Endothelial cell of umbilical vein (primary cell): ENCODE results near the gene ZFPM1. TPM values are rescaled to one million over a fixed set of nuclear protein-coding genes. Genes with fewer than 3 reads are reported as not detected.

ENCODE experiments used
- BruUV-seq: library from RNA; stranded (reverse); fragments of 400-500 nt; replicated peaks from 2 replicates; lab custom pipeline; 2021; lab: Mats Ljungman, UMichigan
- CTCF ChIA-PET: fragments of 300-600, 350-600 bp; sonication (Branson Sonifier 250); formaldehyde crosslinking; loops from one replicate; lab custom pipeline; 2021; ENCODE audit warnings: antibody characterized with exemption, inconsistent platforms; lab: Charles Lee
- POLR2A ChIA-PET: fragments of 300-600, 350-600 bp; sonication (Branson Sonifier 250); formaldehyde crosslinking; loops from one replicate; lab custom pipeline; 2021; ENCODE audit warnings: antibody characterized with exemption, inconsistent platforms; lab: Charles Lee
- DNase-seq: peaks from one replicate; pipeline ENCODE4 v3.0.0-alpha.2; 2011; ENCODE audit warnings: low read depth, low spot score
- FAIRE-seq: peaks from 2 replicates; lab custom pipeline; 2011; peaks lifted over from hg19 to GRCh38; lab: Jason Lieb, UNC
- H2AFZ ChIP-seq: 2 replicates; pipeline ENCODE4 v1.6.0; 2012; ENCODE audit warnings: low read depth, low read length, control low read depth, inconsistent platforms
- H3K27ac ChIP-seq: 2 replicates; pipeline ENCODE4 v1.5.1; 2011; ENCODE audit warnings: low read depth, mild to moderate bottlenecking, control low read depth, low read length, moderate library complexity; ENCODE audit not compliant: insufficient read depth
- H3K27me3 ChIP-seq, 2 experiments: 2 replicates each; pipeline versions ENCODE4 v1.6.0 to v1.6.1; 2011; ENCODE audit warnings: low read length in 2 of 2, mixed read lengths in 1 of 2; ENCODE audit not compliant: control insufficient read depth in 2 of 2, insufficient read depth in 2 of 2
- H3K36me3 ChIP-seq, 2 experiments: 2 replicates in 1 of 2; 3 replicates in 1 of 2; pipeline ENCODE4 v1.5.1; 2011; ENCODE audit warnings: low read length in 2 of 2, mild to moderate bottlenecking in 1 of 2, moderate library complexity in 1 of 2; ENCODE audit not compliant: control insufficient read depth in 2 of 2, insufficient read depth in 2 of 2; ENCODE audit errors: extremely low read depth in 1 of 2
- H3K4me1 ChIP-seq: 3 replicates; pipeline ENCODE4 v1.5.1; 2011; ENCODE audit warnings: mild to moderate bottlenecking, low read length; ENCODE audit not compliant: control insufficient read depth, insufficient read depth; ENCODE audit errors: extremely low read depth
- H3K4me2 ChIP-seq: 2 replicates; pipeline ENCODE4 v1.6.1; 2011; ENCODE audit warnings: low read length, control low read depth, mixed read lengths; ENCODE audit not compliant: insufficient read depth
- H3K4me3 ChIP-seq, 3 experiments: fragments of 200-600 bp in 1 of 3; sonication (generic), shearing (Covaris generic) in 1 of 3; replicated peaks in 1 of 3; 2 replicates each; pipeline ENCODE4 v1.5.1; 2011 to 2016; ENCODE audit warnings: control low read depth in 3 of 3, low read length in 3 of 3, mild to moderate bottlenecking in 2 of 3, inconsistent platforms in 1 of 3, low read depth in 1 of 3, moderate library complexity in 1 of 3; ENCODE audit not compliant: insufficient read depth in 1 of 3
- H3K79me2 ChIP-seq: 2 replicates; pipeline ENCODE4 v1.6.0; 2012; ENCODE audit warnings: low read length, inconsistent platforms; ENCODE audit not compliant: control insufficient read depth, insufficient read depth
- H3K9ac ChIP-seq: replicated peaks from 2 replicates; pipeline ENCODE3; 2011; ENCODE audit warnings: low read length, control low read depth; ENCODE audit not compliant: insufficient read depth; ENCODE audit errors: extremely low read depth
- H3K9me1 ChIP-seq: replicated peaks from 3 replicates; pipeline ENCODE4 v1.6.0; 2011; ENCODE audit warnings: mild to moderate bottlenecking, low read length; ENCODE audit not compliant: control insufficient read depth, insufficient read depth; ENCODE audit errors: extremely low read depth
- H3K9me3 ChIP-seq: replicated peaks from 2 replicates; pipeline ENCODE4 v1.5.1; 2012; ENCODE audit warnings: low read length, inconsistent platforms; ENCODE audit not compliant: control insufficient read depth, insufficient read depth
- H4K20me1 ChIP-seq: replicated peaks from 2 replicates; pipeline ENCODE3; 2011; ENCODE audit warnings: mild to moderate bottlenecking, low read length; ENCODE audit not compliant: control insufficient read depth, insufficient read depth; ENCODE audit errors: extremely low read depth
- EZH2 ChIP-seq: IDR thresholded peaks from 2 replicates; pipeline ENCODE4 v1.6.1; 2012; ENCODE audit warnings: borderline replicate concordance, low read depth, mild to moderate bottlenecking, moderate library complexity, low read length, inconsistent platforms; ENCODE audit not compliant: severe bottlenecking
- FOS ChIP-seq: IDR thresholded peaks from 2 replicates; pipeline ENCODE4 v1.6.1; 2011; ENCODE audit warnings: mild to moderate bottlenecking, low read length, moderate library complexity, borderline replicate concordance; ENCODE audit not compliant: insufficient read depth
- GATA2 ChIP-seq: IDR thresholded peaks from 2 replicates; pipeline ENCODE4 v1.7.0; 2011; ENCODE audit warnings: low read depth, mild to moderate bottlenecking, moderate library complexity, mixed read lengths, low read length; ENCODE audit not compliant: insufficient read length, insufficient read depth
- JUN ChIP-seq: IDR thresholded peaks from 2 replicates; pipeline ENCODE4 v1.6.1; 2011; ENCODE audit warnings: borderline replicate concordance, low read depth; ENCODE audit not compliant: insufficient read length, insufficient read depth
- MYC ChIP-seq: IDR thresholded peaks from one replicate; pipeline ENCODE4 v1.6.1; 2011; ENCODE audit warnings: mild to moderate bottlenecking, low read depth, low read length
- POLR2A ChIP-seq: IDR thresholded peaks from 2 replicates; pipeline ENCODE4 v1.6.1; 2012; ENCODE audit warnings: low read depth, mild to moderate bottlenecking, control low read depth, low read length
- POLR2AphosphoS5 ChIP-seq: IDR thresholded peaks from 2 replicates; pipeline ENCODE4 v1.6.1; 2012; ENCODE audit warnings: low read depth, mild to moderate bottlenecking, control low read depth, low read length, moderate library complexity; ENCODE audit not compliant: insufficient read depth
- dilution Hi-C: fragments of 300-500 bp; cut with MboI; formaldehyde crosslinking; loops from one replicate; pipeline ENCODE4 v1.15.0; 2019; ENCODE audit warnings: low sequenced_read_pairs; ENCODE audit not compliant: extremely low pct_ligation_motif_present
- intact Hi-C: fragments of 100-400 bp; cut with micrococcal nuclease; formaldehyde crosslinking; loops from one replicate; pipeline ENCODE4 v1.10.0; 2022
- polyA plus RNA-seq, 4 experiments: library from polyadenylated mRNA; depleted of rRNA in 3 of 4; stranded (reverse) in 3 of 4; unstranded in 1 of 4; fragments of >200 nt; gene quantifications; 2 replicates each; pipeline versions ENCODE4 v1.2.1 to v1.2.3, GENCODE V29; 2011 to 2012; ENCODE audit warnings: missing spikeins in 1 of 4
- total RNA-seq: library from RNA; stranded (reverse); gene quantifications from 2 replicates; pipeline ENCODE4 v1.2.3, GENCODE V29; 2021
- TF ChIP-seq, protein P1 (sequence below), 2 donors: IDR thresholded peaks; 1 replicate in 1 of 2; 2 replicates in 1 of 2; pipeline ENCODE4 v1.5.1; 2011; ENCODE audit warnings: low read length in 2 of 2, mild to moderate bottlenecking in 2 of 2, moderate library complexity in 2 of 2, control low read depth in 1 of 2, inconsistent platforms in 1 of 2, low read depth in 1 of 2; ENCODE audit not compliant: insufficient read depth in 1 of 2; ENCODE audit errors: extremely low read depth in 1 of 2
- TF ChIP-seq, protein P2 (sequence below): IDR thresholded peaks from 2 replicates; pipeline ENCODE4 v1.6.1; 2011; ENCODE audit not compliant: insufficient read depth, insufficient read length

ZFPM1 gene
- total and polyA plus RNA-seq, 2 donors (not counting 3 experiments of a cell fraction or from before 2014, with no cell fraction given) = 0.37 to 7.5 TPM

DNA sequence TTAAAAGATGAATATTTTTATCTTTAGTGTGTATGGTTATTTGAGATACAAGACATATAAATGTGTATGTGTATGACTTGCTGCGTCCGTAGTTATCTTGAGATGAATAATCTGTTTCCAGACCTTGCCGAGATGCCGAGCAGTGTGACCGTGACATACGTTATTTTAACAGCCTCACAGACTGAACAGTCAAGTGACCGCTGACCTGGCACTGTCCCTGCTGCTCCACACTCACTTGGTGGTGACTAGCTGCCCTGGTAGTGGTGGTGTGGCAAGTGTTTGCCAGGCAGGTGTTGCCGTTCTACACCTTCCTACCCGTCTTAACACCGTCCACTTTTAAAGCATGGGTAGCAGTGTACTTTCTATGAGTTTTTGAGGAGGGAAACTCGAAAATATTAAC, 122.2 kb downstream of the ZFPM1 start:
- peaks cover 61% of the 10 kb centered on the region for H3K79me2 ChIP-seq
- ChIA-PET POLR2A (no interaction called here), CTCF (no interaction called here)
- H3K9me3 ChIP-seq = no peaks in the 10 kb centered on the region
- H2AFZ ChIP-seq = no peak overlapping the region
- no peak overlapping the region for H3K9ac ChIP-seq
- H3K27me3 ChIP-seq = no peaks in the 10 kb centered on the region
- peaks cover 8% of the 10 kb centered on the region for H3K4me1 ChIP-seq
- no peak for FAIRE-seq
- dilution Hi-C loops = no loop called here
- peaks cover 9 to 31% of the 10 kb centered on the region in 2 experiments for H3K36me3 ChIP-seq
- intact Hi-C loops = no loop called here
- H4K20me1 ChIP-seq = no peaks in the 10 kb centered on the region
- no peak for TF ChIP-seq GATA2
- no peak for TF ChIP-seq POLR2AphosphoS5
- TF ChIP-seq MYC = no peak
- TF ChIP-seq EZH2 = no peak
- no peak for TF ChIP-seq JUN
- no peak for TF ChIP-seq POLR2A
- TF ChIP-seq, protein P1, sequence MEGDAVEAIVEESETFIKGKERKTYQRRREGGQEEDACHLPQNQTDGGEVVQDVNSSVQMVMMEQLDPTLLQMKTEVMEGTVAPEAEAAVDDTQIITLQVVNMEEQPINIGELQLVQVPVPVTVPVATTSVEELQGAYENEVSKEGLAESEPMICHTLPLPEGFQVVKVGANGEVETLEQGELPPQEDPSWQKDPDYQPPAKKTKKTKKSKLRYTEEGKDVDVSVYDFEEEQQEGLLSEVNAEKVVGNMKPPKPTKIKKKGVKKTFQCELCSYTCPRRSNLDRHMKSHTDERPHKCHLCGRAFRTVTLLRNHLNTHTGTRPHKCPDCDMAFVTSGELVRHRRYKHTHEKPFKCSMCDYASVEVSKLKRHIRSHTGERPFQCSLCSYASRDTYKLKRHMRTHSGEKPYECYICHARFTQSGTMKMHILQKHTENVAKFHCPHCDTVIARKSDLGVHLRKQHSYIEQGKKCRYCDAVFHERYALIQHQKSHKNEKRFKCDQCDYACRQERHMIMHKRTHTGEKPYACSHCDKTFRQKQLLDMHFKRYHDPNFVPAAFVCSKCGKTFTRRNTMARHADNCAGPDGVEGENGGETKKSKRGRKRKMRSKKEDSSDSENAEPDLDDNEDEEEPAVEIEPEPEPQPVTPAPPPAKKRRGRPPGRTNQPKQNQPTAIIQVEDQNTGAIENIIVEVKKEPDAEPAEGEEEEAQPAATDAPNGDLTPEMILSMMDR (IDR thresholded peaks at IDR 0.05; ENCODE audit: extremely low read depth in 1 of 2, insufficient read depth in 1 of 2, low read depth in 1 of 2, low read length in 2 of 2) = no peak
- no peak for TF ChIP-seq FOS
- TF ChIP-seq, protein P2, sequence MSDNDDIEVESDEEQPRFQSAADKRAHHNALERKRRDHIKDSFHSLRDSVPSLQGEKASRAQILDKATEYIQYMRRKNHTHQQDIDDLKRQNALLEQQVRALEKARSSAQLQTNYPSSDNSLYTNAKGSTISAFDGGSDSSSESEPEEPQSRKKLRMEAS = no peak
- H3K4me3 ChIP-seq = no peak overlapping the region
- no TSS peak for BruUV-seq
- H3K4me2 ChIP-seq = no peak overlapping the region
- no peak overlapping the region for H3K27ac ChIP-seq
- no peaks in the 10 kb centered on the region for H3K9me1 ChIP-seq
- DNase-seq = no peak
